ENCODE measurements around the gene BANF2.

BANF2 gene

DNA sequence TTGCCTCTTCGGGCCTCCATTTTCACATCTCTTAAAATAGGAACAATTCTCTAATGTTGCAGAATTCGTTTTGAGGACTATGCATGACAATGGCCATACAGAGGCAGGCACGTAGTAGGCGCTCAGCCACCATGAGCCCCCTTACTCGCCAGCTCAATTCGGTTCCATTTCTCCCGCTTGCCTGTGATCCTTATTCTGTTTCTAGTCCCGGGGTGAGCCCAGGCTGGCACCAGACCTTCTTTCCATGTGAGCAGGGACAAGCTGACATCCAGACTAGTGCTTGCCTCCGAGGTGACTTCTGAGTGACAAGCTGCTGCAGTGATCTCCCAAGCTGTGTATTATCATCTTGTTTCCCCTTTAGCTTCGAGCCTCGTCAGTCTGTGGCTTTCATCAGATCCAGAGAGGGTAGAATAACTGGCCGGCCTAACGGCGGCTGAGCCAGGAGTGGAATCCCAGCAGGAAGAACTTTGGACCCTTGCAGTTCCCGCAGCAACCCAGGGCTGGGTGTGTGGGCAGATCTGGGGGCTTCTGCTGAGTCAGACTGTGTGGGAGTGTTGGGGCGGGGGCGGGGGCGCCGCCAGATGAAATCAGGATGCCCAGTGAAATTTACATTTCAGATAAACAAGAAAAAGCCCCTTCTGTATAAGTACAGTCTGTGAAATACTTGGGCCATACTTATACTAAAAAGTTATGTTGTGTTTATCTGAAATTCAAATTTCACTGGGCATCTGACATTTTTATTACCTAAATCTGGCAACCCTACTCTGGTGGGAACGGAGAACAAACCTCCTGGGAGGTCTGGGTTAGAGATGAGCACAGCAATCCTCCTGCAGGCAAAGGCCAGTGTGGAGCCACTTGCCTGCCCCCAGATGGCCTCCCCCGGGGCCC, 10.9 kb downstream of the BANF2 start:
- no peak for DNase-seq (ENCODE audit: low read depth in 2 of 2)

DNA sequence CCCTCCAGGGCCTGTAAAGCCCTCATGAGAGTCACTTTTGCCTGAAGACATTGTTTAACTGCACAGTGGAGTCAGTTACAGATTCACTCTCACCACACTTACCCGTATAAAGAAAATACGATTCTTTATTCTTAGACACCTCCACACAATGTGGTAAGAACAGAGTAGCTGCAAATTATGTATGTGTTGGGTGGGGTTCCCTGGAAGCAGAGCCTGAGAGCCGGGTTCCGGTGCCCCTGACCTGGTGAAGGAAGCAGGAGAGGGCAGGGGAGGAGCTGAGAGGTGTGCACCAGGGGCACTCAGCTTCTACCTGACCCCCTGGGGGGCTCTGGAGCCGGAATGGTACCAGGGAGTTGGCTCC, 11.5 kb downstream of the BANF2 start:
- DNase-seq (ENCODE audit: low read depth in 2 of 2) = no peak

DNA sequence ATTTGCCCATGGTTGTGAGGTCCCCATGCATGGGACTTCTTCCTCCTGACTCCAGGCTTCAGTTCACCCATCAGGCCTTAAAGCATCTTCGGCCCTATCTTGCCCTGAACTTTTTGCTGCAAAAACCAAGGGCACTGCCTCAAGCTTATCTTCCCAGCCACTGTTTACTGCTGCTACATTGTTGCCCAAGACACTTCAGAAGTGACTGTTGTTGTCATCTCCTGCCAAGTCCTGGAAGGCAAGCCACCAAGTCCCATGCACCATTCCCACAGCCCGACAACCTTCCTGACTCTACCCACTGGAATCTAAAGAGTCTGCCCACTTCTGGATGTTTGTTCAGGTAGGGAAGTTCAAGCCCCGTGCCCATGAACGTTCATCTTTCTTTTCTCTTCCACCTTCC, 12.4 kb downstream of the BANF2 start:
- no peak for DNase-seq (ENCODE audit: low read depth in 2 of 2)

DNA sequence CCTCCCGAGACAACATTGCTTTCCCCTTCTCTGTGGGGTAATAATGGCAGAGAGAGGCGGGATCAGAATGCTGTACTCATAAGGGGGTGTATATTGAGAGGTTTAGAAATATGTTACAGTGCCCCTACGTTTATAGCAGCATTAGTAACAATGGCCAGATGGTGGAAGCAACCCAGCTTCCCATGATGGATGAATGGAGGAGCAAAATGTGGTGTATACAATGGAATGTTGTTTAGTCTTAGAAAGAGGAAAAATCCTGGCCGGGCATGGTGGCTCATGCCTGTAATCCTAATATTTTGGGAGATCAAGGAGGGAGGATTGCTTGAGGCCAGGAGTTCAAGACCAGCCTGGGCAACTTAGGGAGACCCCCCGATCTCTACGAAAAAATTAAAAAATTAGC, 12.9 kb downstream of the BANF2 start:
- DNase-seq (ENCODE audit: low read depth in 2 of 2) = no peak

DNA sequence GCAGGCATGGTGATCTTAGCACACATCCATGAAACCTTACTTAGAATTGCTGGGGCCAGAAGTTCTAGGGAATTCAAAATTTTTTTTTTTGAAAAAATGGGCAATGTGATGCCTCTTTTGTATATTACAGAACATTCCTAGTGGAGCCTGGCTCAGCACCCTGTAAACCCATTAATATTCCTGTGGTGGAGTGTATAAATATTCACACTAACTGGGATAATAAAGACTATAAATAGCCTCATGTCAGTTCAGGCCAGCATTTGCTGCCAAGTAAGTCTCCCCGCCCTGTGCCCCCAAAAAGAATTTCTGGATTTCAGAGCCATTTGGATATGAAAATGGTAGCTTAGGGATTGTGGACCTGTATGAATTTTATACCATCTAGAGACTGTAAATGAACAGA, 14.8 kb downstream of the BANF2 start:
- DNase-seq (ENCODE audit: low read depth in 2 of 2) = no peak

DNA sequence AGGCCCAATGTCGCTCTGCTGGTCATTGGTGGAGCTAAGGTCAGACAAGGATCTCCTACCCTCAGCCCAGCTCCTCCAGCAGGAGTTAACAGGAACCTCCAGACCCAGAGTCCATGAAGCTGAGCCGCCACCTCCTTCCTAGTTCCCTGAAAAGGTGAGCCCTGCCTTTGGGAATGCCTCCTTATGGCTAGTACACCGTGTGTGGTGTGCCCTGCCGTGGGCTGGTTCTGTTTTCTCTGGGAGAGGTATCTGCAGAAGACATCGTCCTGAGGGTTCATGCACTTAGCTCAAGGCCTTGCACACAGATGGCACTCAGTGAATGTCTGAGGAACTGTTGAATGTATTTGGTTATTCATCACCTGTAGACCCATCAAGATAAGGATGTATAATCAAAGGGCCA, 15.3 kb downstream of the BANF2 start:
- no peak for DNase-seq (ENCODE audit: low read depth in 2 of 2)

DNA sequence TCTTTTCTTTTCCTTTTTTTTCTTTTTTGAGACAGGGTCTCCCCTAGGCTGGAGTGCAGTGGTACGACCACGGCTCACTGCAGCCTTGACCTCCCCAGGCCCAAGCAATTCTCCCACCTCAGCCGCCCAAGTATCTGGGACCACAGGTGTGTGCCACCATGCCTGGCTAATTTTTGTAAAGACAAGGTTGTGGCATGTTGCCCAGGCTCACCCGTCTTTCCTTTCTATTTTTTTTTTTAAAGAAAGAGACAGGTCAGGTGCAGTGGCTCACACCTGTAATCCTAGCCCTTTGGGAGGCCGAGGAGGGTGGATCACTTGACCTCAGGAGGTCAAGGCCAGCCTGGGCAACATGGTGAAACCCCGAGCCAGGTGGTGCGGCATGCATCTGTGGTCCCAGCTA, 16.6 kb downstream of the BANF2 start:
- DNase-seq (ENCODE audit: low read depth in 2 of 2) = no peak

DNA sequence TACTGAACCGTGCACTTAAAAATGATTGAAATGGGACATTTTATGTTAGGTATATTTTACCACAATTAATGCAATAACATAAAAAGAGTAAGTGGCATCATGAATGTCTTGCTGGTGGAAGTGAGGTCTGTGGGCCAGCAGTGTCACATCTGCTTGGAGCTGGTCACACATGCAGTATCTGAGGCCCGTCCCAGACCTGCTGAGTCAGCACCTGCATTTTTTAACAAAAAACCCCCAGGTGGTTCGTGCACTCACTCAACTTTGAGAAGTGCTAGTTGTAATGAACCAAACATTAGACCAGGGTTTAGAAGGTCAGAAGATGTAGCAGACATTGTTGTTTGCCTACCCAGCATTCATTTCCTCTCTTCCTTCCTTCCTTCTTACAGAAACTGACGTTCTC, 21.0 kb downstream of the BANF2 start:
- no peak for DNase-seq (ENCODE audit: low read depth in 2 of 2)

DNA sequence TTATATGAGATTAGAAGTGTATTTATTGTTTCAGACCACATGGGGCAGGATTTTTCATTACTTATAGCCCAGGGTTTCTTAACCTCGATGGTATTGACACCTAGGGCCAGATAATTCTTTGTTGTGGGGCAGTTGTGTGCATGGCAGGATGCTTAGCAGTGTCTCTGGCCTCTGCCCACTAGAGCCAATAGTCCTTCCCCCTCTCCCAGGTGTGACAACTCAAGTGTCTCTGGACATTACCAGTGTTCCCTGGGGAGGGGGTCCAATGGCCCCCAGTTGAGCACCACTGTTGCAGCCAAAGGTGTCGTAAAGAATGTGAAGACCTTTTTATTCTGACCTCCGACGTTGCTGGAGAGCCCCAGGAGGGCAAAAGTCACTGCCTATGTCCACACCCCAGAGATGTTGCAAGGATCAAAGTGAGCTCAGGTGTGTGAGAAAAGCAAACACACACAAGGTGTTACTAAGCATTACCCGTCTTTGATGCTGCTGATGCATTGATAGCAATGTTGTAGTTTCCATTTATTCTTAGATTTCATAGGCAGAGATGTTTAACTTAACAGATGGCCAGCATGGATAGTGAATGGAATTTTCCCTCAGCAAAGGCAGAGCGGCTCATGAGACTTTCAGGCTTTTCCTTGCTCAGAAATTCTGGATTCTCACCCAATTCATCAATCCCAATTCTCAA, 22.2 kb downstream of the BANF2 start:
- no peak for DNase-seq (ENCODE audit: low read depth in 2 of 2)

DNA sequence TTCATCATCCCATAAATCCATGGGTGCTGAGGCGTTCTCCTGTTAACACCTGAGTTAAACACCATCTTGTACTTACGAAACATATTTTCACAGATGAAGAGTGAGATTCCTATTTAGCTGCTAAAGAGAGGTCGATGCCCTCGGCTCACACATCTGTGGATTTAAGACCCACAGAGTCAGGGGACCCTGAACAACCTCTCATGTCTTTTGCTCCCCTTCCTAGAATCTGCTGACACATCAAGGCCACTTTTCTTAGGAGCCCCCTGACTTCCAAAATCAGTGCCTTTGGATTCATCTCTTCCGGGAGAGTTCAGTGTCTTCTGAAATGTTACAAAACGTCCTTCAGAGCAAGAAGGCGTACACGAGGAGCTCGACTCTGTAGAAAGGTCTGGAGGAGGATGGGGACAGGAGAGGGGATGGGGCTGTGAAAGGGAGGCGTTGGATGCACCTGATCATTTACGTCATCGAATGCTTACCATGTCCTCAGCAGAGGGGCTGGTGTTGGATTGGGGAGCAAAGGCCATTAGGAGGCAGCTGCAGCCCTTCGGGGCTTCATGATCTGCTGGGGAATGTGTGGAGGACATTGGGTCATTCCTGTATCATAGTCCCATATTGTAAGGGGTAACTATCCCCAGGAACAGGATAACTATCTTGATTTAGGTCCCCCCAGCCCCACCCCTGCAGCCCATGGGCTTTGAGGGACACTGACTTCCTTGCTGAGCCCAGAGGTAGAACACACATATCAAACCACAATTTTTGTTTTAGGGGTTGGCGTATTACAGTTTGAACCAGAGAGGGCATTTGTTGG, 22.9 kb downstream of the BANF2 start:
- no peak for DNase-seq (ENCODE audit: low read depth in 2 of 2)

DNA sequence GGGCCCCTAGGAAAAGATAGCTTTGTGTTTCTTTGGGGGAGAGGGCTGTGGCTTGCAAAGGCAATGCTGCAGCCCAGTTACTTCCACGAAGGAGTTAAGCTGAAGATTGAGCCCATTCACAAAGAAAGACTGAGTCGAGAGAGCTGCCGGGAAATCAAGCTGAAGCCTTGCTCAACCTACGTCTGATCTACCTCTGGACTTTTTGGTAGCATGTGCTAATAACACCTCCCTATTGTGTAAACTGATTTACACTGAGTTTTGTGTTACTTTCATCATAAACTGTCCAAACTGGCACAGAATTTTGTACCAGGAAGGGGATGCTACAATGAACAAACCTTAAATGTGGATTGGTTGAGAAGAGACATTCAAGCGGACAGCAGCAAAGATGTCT, 23.5 kb downstream of the BANF2 start:
- DNase-seq (ENCODE audit: low read depth in 2 of 2) = no peak

DNA sequence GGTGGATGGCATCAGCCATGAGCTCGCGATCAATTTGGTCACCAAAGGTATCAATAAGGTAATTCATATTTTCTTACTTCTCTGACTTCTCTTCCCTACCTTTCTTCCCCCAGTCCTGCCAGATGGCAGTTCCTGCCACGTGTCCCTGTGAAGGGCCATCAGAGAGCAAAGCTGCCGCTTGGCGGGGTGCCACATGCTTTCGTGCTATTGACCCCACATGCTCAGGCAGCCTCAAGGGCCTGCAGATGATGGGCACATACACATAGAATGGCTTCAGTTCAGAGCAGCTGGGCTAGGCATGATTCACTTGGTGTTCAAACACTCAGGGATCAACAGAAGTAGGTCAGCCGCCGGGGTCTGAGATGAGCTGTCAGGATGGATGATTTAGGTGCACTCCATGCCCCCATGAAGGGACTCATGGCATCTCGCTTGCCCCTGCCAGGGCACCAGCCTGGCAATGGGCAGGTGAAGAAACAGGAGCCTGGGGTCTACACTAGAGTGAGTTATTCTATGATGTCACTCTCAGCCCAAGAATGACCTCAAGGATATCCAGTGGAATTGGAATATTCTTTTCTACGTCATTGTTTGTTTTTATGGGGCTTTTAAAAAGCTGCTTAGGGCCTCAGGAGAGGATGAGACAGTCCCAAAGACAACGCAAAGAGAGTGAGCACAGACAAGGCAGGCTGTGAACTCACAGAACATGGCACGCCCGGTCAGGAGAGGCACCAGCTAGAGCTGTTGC, 25.5 kb downstream of the BANF2 start:
- DNase-seq (ENCODE audit: low read depth in 2 of 2) = no peak

DNA sequence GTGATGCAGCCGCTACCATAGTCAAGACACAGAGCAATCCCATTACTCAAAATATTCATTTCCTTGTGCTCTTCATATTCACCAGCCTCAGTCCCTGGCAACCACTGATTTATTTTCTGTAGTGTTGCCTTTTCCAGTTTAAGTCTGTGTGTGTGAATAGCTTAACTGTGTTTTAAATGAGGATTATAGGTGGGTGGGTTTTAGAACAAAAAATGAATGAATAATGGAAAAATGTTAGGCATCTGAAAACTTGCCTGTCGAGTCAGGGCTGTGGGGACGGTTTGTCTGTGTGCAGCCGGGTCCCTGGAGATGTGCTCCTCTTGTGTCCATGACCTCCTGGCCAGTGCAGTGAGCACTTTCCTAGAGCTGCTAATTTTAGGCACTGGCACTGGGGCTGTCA, 27.1 kb downstream of the BANF2 start:
- no peak for DNase-seq (ENCODE audit: low read depth in 2 of 2)

DNA sequence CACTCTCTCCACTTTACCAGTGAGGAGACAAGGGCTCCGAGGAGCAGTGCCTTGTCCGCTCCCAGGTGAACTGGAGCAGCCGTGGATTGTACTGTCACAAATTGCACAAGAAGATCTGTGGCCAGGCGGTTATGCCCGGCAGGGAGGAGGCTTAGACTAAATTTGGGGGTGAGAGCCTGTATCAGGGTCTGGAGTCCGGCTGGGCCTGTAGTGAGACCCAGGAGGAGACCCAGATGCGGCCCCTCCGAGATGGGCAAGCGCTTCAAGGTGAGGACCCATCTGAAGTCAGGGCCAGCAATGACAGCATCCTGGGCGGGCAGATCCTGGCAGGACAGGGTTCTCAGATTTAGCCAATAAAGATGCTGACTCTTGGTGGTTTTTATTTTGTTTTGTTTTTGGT, 27.6 kb downstream of the BANF2 start:
- DNase-seq (ENCODE audit: low read depth in 2 of 2) = no peak

DNA sequence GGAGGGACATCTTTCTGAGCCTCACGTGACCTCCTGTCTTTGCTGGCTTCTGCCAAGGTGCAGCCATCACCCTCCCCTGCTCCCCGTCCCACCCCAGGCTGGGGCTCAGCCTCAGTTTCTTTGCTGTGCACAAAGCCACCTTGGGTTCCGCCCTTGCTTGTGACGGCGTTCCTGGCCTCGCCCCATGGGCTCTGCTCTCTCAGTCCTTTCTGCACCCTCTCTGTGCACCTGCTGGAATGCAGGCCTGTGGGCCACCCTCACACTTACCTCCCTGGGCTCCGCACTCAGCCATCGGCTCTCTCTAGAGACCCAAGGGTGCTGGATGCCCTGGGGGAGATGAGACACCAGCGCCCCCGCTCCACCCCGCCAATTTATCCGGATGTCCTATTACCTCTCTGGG, 28.3 kb downstream of the BANF2 start:
- no peak for DNase-seq (ENCODE audit: low read depth in 2 of 2)

DNA sequence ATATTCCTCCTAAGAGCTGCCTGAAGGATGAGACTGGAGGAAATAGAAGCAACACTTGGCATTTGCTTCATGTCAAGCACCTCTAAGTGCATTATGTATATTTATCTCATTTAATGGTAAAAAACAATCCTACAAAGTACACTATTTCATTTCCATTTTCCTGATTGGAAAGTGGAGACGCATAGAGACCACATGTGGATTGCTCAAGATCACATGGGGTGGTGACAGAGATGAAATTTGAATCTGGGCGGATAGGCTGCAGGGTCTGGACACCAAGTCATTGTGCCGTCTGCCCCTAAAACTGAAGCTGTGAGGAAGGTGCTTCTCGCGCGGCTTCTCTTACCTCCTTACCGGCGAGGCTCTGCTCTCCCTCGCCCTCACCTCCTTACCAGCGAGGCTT, 30.3 kb downstream of the BANF2 start:
- DNase-seq (ENCODE audit: low read depth in 2 of 2) = no peak

DNA sequence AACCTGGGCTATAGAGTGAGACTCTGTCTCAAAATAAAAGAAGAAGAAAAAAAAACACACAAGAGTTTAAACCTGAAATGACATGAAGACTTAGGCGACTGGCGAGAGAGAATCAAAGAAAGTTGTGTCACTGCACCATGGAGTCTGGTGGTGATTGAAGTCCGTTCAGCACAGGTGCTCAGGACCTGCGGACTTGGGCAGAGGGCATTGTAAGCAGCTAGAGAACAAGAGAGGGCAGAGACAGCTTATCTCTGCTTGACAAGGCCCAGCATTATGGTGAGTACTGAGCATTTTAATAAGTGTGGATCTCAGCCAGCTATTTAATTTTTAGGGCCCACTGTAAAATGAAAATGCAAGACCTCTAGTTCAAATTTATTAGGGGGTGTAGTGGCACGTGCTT, 31.5 kb downstream of the BANF2 start:
- no peak for DNase-seq (ENCODE audit: low read depth in 2 of 2)

DNA sequence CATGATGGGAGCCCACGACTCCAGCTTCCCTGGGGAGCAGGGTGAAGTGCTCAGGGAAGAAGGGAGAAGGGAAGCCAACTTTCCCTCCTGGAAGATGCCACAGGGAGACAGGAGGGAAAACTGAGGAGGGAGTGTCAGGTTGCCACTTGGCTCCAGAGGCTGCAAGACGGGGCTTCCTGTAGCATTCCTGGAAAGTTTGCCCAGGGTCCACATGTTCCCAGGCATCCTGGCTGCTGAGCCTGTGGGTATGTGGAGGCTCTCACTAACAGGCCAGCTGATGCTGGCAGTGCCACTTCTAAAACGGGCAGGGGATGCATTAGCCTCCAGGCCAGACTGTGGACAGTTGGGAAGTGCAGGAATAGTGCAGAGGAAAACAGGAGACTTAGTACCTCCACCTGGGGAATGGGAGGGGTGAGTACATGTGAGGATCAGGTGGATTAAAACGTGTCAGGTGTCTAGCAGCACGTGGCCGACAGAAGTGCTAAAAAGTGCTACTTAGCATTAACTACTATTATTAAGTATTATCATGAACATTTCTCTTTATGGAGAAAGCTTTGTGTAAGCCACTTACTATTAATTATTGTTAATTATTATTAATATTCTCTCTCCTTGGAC, 33.2 kb downstream of the BANF2 start:
- DNase-seq (ENCODE audit: low read depth in 2 of 2) = no peak

DNA sequence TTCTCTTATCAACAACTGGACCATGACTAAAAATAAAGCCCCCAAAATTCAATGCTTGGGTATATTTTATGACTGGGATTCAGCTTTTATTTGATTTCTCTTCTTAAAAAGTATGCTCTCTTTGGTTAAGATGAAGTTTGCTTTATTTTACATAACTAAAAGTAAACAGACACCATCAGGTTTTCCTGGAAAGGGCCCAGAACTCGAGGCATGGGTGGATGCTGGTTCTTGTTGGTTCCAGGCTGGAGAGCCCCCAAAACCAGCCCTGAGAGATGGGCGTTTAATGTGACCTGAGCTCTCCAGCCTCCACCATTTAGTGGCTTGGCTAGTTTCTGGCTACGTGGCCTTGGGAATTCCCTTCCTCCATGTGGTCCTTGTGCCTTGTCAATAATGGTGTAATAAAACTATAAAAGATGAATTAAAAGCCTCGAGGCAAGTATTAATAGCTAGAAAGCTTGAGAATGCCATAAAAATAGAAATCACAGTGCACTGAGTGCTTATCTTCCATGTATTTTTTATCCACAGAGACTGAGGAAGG, 34.1 kb downstream of the BANF2 start:
- no peak for DNase-seq (ENCODE audit: low read depth in 2 of 2)

DNA sequence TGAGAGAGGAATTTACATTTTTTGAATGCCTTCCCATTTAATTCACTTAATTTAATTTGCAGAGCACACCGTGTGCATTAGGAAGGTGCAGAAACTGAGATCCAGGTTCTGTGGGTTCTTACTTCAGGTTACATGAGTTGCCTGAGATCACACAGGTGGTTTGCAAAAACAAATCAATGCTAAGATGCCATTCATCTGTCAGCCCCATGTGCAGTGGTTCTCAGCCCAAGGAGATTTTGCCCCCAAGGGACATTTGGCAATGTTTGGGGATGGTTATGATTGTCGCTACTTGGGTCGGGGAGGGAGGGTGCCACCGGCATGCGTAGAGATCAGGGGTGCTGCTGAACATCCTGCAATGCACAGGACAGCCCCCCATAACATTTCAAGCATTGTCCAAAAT, 34.6 kb downstream of the BANF2 start:
- no peak for DNase-seq (ENCODE audit: low read depth in 2 of 2)

DNA sequence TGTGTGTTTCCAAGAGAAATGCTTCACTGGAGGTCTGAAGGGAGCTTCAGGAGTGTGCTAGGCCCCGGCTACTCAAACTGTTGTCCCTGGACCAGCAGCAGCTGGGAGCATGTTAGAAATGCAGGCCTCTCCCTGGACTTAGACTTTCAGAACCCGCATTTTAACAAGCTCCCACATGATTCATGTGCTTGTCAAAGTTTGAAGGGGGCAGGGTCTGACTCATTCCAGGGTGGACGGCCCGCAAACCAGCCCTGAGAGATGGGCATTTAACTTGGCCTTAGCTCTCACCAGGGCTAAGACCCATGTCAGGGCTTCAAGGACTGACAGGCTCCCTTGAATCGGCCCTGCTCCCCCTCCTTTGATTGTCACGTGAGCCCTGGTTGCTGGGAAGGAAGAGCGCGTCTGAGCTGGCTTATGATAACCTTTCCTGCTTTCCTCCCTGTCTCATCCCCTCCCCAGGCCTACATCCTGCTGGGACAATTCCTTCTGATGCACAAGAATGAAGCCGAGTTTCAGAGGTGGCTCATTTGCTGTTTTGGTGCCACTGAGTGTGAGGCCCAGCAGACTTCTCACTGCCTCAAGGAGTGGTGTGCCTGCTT, 35.5 kb downstream of the BANF2 start:
- no peak for DNase-seq (ENCODE audit: low read depth in 2 of 2)
